ENCODE results near the gene ASTN2.

Gene ASTN2

DNA sequence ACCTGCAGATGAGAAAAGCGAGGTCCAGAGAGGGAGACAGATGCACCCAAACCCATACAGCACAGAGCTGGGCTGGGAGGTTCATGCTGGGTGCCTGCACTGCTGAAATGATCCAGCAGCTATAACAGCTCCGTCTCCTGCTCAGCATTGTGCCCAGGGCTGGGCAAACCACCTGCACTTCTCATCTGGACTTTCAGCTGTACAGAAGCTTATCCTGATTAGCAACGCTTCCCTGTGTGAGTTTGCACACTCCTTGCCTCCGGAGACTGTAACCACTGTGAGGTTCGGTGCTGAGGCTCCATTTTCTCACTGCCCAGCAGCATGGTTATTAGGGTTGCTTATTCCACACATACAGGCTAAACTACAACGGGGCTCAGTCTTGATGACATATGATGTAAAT is 326.1 kb downstream of the ASTN2 start:
- Histone ChIP-seq H3K27me3 (no peaks in the 10 kb centered on the region), H3K36me3 (0 out of 22 replicates have a peak, but pooled peaks cover 0 to 7% (median 0%) of the 10 kb centered on the region in 11 experiments), H3K4me1 (peaks cover 0 to 9% (median 0%) of the 10 kb centered on the region in 10 experiments; a peak in 1 of 20 replicates), H3K27ac (no peak overlapping the region), H4K20me1 (no peaks in the 10 kb centered on the region), H3K4me3 (no peak overlapping the region), H3K4me2 (no peak overlapping the region), H3K9ac (no peak overlapping the region), H3K9me3 (replicated peaks in 1 of 11) (no peaks in the 10 kb centered on the region)
- no peak for TF ChIP-seq Cebpa-rat (IDR thresholded peaks at IDR 0.05)

DNA sequence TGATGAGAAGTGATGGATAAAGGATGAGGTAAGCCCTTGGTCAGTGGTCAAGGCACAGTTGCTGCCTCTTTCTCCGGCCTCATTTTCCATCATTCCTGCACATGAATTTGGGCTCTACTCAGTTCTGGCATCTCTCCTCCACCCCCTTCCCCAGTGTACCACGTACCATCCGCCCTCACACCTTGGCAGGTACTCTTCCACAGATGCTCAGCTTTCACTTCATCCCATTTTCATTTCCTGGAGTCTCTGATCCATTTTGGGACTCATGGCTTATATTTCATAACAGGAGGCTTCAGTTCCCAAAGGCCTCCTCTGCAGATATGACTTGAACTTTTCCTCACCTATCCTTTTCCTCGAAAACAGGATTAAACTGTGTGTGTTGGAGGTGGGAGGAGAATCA is 326.7 kb downstream of the ASTN2 start:
- Histone ChIP-seq H3K9me3 (replicated peaks in 1 of 11) (no peaks in the 10 kb centered on the region), H3K4me3 (no peak overlapping the region), H3K36me3 (0 out of 22 replicates have a peak, but pooled peaks cover 0 to 7% (median 0%) of the 10 kb centered on the region in 11 experiments), H3K27me3 (no peaks in the 10 kb centered on the region), H4K20me1 (no peaks in the 10 kb centered on the region), H3K27ac (no peak overlapping the region), H3K4me2 (no peak overlapping the region), H3K4me1 (peaks cover 0 to 9% (median 0%) of the 10 kb centered on the region in 10 experiments; a peak in 1 of 20 replicates), H3K9ac (no peak overlapping the region)
- no peak for TF ChIP-seq Cebpa-rat (IDR thresholded peaks at IDR 0.05)

DNA sequence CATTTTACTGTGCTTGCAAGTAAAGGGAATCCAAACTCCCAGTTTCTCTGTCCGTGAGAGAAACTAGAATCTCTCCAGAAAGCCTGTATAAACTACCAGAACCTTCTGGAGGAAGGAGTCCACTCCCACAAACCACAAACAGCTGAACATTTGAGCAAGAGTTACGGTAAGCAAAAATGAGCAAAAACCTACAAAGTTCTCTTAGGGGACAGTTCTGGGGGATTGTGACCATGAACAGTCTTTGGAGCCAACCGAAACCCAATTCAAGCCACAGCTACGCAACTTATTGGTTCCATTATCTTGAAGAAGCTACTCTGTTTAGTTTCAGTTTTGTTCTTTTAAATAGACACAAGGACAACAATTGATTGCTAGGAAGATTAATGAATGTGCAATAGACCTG is 330.6 kb downstream of the ASTN2 start:
- Histone ChIP-seq H3K27ac (no peak overlapping the region), H3K9me3 (replicated peaks in 1 of 11) (no peaks in the 10 kb centered on the region), H3K9ac (no peak overlapping the region), H4K20me1 (no peaks in the 10 kb centered on the region), H3K4me3 (no peak overlapping the region), H3K27me3 (no peaks in the 10 kb centered on the region), H3K36me3 (0 out of 22 replicates have a peak, but pooled peaks cover 0 to 7% (median 0%) of the 10 kb centered on the region in 11 experiments), H3K4me2 (peak overlapping the region in 2 of 11 experiments; percentile 13 to 45; a peak in 3 of 22 replicates), H3K4me1 (peaks cover 0 to 9% (median 0%) of the 10 kb centered on the region in 10 experiments; a peak in 1 of 20 replicates)
- no peak for TF ChIP-seq Cebpa-rat (IDR thresholded peaks at IDR 0.05)

DNA sequence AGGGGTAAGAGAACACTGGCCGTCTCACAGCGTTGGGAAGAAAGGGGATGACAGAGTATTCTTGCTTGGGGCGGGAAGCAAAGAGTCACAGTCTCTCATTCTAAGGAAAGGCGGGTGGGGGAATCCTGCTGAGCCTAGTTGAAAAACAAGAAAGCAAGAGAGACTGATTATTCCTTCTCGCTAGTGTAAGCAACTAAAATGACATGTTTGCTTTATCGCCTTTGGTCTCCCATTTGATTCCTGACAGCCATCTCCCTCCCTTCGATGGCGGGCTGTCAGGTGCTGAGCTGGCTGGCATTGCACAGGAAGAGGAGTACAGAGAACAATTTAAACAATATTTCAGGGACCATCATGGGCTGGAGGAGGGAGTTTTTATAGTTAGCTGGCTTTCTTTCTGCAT is 331.3 kb downstream of the ASTN2 start:
- H4K20me1 ChIP-seq = no peaks in the 10 kb centered on the region
- H3K4me1 ChIP-seq = peaks cover 0 to 9% (median 0%) of the 10 kb centered on the region in 10 experiments; a peak in 1 of 20 replicates
- no peak for TF ChIP-seq Cebpa-rat (IDR thresholded peaks at IDR 0.05)
- H3K9me3 ChIP-seq (replicated peaks in 1 of 11) = no peaks in the 10 kb centered on the region
- 0 out of 22 replicates have a peak, but pooled peaks cover 0 to 6% (median 0%) of the 10 kb centered on the region in 11 experiments for H3K36me3 ChIP-seq
- H3K4me2 ChIP-seq = no peak overlapping the region
- H3K4me3 ChIP-seq = no peak overlapping the region
- no peak overlapping the region for H3K27ac ChIP-seq
- no peaks in the 10 kb centered on the region for H3K27me3 ChIP-seq
- H3K9ac ChIP-seq = no peak overlapping the region

DNA sequence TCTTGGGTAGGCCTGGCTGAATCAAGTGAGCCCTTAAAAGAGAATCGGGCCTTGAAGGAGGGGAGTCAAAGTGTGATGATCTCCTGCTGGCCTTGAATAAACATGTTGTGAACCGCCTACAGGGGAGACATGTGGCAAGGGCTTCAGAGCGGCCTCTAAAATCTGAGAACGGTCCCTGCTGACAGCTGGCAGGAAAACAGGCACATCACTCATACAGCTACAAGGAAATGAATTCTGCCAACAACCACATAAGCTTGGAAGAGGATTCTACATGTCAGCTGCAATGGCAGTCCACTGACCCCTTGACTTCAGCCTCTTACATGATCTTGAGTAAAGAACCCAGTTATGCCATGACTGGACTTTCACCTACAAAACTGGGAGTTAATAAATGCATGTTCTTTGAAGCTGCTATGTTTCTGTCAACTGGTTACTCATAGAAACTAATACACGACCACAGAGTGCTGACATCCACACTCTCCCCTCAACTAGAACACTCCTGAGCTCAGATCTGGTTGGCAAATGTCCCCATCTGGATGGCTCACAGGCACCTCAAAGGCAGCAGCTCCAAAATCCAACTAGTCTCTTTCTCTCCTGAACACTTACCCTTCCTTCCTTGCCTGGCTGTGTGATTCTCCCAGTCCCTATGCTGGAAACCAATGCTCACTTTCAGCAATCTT is 333.1 kb downstream of the ASTN2 start:
- Histone ChIP-seq H3K27me3 (no peaks in the 10 kb centered on the region), H3K4me3 (no peak overlapping the region), H3K9ac (no peak overlapping the region), H3K27ac (no peak overlapping the region), H3K36me3 (no peaks in the 10 kb centered on the region), H3K4me2 (no peak overlapping the region), H4K20me1 (no peaks in the 10 kb centered on the region), H3K4me1 (peaks cover 0 to 9% (median 0%) of the 10 kb centered on the region in 10 experiments; a peak in 1 of 20 replicates), H3K9me3 (replicated peaks in 1 of 11) (no peaks in the 10 kb centered on the region)
- no peak for TF ChIP-seq Cebpa-rat (IDR thresholded peaks at IDR 0.05)

DNA sequence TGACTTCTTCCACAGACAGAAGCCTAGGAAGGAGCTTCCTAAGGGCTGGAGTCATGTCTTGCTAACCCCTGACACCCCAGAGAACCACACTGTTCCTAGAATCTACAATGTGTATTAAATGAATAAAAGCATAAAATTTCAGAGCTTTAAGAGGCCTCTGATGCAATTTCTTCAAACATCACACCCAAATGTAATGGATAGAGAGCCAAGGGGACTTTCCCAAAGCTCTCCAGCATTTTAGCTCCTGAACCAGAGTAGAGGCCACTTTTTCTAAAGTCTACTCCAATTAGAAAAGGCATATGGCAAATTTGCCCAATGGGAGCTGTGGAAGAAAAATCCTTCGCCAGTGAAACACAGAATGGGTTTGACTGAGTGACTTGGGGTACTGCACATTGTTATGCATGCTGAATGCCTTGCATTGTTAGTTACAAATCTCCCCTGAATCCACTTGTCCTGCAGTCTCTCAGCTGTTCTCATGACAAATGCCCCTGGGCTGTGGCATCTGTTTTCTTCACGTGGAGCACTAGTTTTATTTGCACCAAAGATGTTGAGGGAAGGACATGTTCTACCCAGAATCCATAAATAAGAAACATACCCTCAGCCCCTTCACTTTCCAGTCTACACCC is 334.0 kb downstream of the ASTN2 start:
- no peaks in the 10 kb centered on the region for H4K20me1 ChIP-seq
- no peaks in the 10 kb centered on the region for H3K27me3 ChIP-seq
- H3K4me1 ChIP-seq = peaks cover 0 to 9% (median 0%) of the 10 kb centered on the region in 10 experiments; a peak in 1 of 20 replicates
- no peaks in the 10 kb centered on the region for H3K9me3 ChIP-seq (replicated peaks in 1 of 11)
- H3K9ac ChIP-seq = no peak overlapping the region
- no peak overlapping the region for H3K27ac ChIP-seq
- no peak overlapping the region for H3K4me2 ChIP-seq
- H3K4me3 ChIP-seq = no peak overlapping the region
- TF ChIP-seq Cebpa-rat (IDR thresholded peaks at IDR 0.05) = no peak
- H3K36me3 ChIP-seq = no peaks in the 10 kb centered on the region

DNA sequence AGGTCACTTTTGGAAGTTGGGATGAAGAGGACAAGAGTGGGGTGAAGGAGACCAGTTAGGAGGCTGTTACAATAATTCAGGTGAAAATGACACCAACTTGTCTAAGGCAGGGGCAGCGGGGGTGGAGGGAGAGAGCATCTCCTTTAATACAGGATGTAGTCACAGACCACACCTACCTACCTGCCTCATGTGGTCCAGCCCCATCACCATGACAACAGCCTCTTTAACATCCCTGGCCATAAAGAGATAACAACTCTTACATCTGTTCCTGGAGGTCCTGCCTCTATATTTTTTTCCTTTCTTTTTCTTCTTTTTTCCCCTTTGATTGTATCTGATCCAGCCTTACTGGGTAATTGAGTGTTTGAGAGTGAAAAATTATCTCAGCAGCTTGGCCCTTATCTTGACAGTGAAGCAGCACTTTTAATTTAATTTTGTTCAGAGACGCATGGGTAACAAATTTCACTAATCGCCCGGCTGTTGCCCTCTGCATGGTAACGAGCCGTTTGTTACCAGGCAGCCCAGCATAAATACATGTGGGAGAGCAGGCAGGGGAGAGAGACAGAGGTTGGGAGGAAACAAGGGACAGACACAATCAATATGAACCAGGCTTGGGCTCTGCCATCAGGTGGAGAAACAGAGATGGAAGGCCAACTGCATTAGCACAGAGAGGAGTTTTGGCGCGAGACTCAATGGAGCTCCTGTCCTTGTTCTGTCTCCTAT is 338.1 kb downstream of the ASTN2 start:
- H3K4me2 ChIP-seq = no peak overlapping the region
- no peak overlapping the region for H3K27ac ChIP-seq
- no peak for TF ChIP-seq Cebpa-rat (IDR thresholded peaks at IDR 0.05)
- no peak overlapping the region for H3K9ac ChIP-seq
- H4K20me1 ChIP-seq = no peaks in the 10 kb centered on the region
- no peaks in the 10 kb centered on the region for H3K27me3 ChIP-seq
- H3K4me1 ChIP-seq = no peaks in the 10 kb centered on the region
- H3K36me3 ChIP-seq = no peaks in the 10 kb centered on the region
- no peak overlapping the region for H3K4me3 ChIP-seq
- no peaks in the 10 kb centered on the region for H3K9me3 ChIP-seq (replicated peaks in 1 of 11)

DNA sequence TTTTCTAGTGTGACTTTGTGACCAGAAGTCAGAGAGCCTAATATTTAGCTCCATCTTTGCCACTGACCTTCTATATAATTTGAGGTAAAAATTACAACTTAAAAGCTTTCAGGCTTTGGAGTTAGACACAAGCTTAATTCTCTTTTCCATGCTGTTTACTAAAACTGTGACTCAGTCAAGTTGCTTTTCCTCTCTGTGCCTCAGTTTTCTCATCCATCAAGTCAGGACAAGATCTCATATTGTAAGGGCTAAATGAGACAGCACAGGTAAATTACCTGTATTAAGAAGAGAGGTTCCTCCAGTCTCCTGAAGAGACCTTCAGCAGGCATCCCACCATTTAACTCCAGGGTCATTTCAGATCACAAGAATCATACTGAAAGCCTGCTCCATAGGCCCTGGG is 339.2 kb downstream of the ASTN2 start:
- H4K20me1 ChIP-seq = no peaks in the 10 kb centered on the region
- H3K27me3 ChIP-seq = no peaks in the 10 kb centered on the region

DNA sequence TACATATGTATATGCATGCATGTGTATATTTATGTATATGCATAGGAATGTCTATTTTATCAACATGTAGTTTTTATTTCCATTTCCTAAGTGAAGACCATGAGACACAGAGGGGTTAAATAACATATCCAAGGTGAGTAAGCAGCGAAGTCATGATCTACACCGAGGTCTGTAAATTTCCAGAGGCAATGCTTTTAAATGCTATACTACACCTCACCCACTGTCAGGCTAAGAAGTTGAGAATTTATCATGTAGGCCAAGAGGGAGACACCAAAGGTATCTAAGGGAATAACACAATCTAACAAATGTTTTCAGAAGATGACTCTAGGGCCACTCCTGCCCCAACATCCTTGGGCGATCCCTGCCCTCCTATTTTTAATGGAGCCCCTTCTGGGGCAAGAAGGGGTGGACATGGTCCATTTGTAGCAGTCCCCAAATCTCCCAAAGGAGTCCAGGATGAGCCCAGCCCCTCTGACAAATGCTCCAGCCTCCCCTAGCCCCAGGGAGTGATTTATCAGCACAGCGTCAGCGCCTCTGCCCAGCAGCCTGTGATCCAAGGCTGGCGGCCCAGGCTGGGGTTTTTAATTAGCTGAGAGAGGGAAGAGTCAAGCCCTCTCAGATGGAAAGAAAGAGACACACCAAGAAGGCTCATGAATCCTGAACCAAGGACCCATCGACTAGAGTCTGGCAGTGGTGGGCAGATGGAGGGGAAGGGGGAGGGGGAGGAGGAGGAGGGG is 339.9 kb downstream of the ASTN2 start:
- Histone ChIP-seq H3K4me2 (no peak overlapping the region), H4K20me1 (no peaks in the 10 kb centered on the region), H3K27me3 (no peaks in the 10 kb centered on the region), H3K9ac (no peak overlapping the region), H3K36me3 (no peaks in the 10 kb centered on the region), H3K27ac (no peak overlapping the region), H3K4me1 (no peaks in the 10 kb centered on the region), H3K9me3 (replicated peaks in 1 of 11) (no peaks in the 10 kb centered on the region), H3K4me3 (no peak overlapping the region)
- no peak for TF ChIP-seq Cebpa-rat (IDR thresholded peaks at IDR 0.05)

More for the DNA sequence above, 339.2 kb downstream of the ASTN2 start:
- Histone ChIP-seq H3K27ac (no peak overlapping the region), H3K4me3 (no peak overlapping the region), H3K4me1 (no peaks in the 10 kb centered on the region), H3K9ac (no peak overlapping the region), H3K36me3 (no peaks in the 10 kb centered on the region), H3K4me2 (no peak overlapping the region), H3K9me3 (replicated peaks in 1 of 11) (no peaks in the 10 kb centered on the region)
- TF ChIP-seq Cebpa-rat (IDR thresholded peaks at IDR 0.05) = no peak

All from BLaER1 treated with 17β-estradiol and CSF1 and Interleukin-3, amounts not matched to agents 10 nM and 100 nM (cell line).